Neural cell (in vitro differentiated cells): Measurements from ENCODE around the gene UBE2D1.

Experiments
- CTCF ChIP-seq: fragments of 450-650 bp; IDR thresholded peaks from 2 replicates; pipeline ENCODE4 v1.5.1; 2014; ENCODE audit warnings: antibody characterized with exemption, mild to moderate bottlenecking, moderate library complexity; ENCODE audit not compliant: poor library complexity, severe bottlenecking
- EP300 ChIP-seq: fragments of 450-650 bp; conservative IDR thresholded peaks from 2 replicates; pipeline ENCODE4 v1.6.1; 2014; ENCODE audit warnings: antibody characterized with exemption, mild to moderate bottlenecking, moderate library complexity; ENCODE audit not compliant: poor library complexity, severe bottlenecking
- EZH2 ChIP-seq: fragments of 200-600, 300-800 bp; shearing (Covaris generic), sonication (generic); IDR thresholded peaks from 2 replicates; pipeline ENCODE4 v1.6.1; 2014; ENCODE audit warnings: antibody characterized with exemption, low read length, borderline replicate concordance, mild to moderate bottlenecking; ENCODE audit not compliant: insufficient read depth, poor library complexity, severe bottlenecking
- POLR2AphosphoS5 ChIP-seq: IDR thresholded peaks from 2 replicates; pipeline ENCODE4 v1.6.1; 2012
- TAF1 ChIP-seq: IDR thresholded peaks from 2 replicates; pipeline ENCODE4 v1.6.1; 2012; ENCODE audit warnings: low read depth

GRCh38 chr10:58326967-58327381, 7.8 kb upstream of the UBE2D1 start:
- TF ChIP-seq EZH2 = no peak
- no peak for TF ChIP-seq TAF1
- no peak for TF ChIP-seq CTCF
- no peak for TF ChIP-seq EP300
- no peak for TF ChIP-seq POLR2AphosphoS5
